GM23248 (cell line): ENCODE measurements around the gene P4HA1.
"Not testable (repeated sequence)": the region's sequence is repeated elsewhere in the genome, so short reads cannot be mapped to it uniquely, and the experiment has no call there.

Experiments used
- EZH2 ChIP-seq: fragments of 200-600 bp; sonication (generic); IDR thresholded peaks from 2 replicates; pipeline ENCODE4 v1.6.1; 2018; ENCODE audit warnings: antibody characterized with exemption, mild to moderate bottlenecking; ENCODE audit not compliant: insufficient read depth, poor library complexity, severe bottlenecking
- EZH2phosphoT487 ChIP-seq: fragments of 200-600 bp; sonication (generic); IDR thresholded peaks from 2 replicates; pipeline ENCODE4 v1.6.1; 2018; ENCODE audit warnings: antibody characterized with exemption, moderate library complexity, mild to moderate bottlenecking, low read depth; ENCODE audit not compliant: insufficient read depth

- not testable (repeated sequence) for TF ChIP-seq EZH2, EZH2phosphoT487
Observed at GRCh38 chr10:72984618-72985017, 112.0 kb downstream of the P4HA1 start.
